GM19468 (cell line): ENCODE measurements around the gene KIAA1671.
"Not testable (repeated sequence)": the region's sequence is repeated elsewhere in the genome, so short reads cannot be mapped to it uniquely, and the experiment has no call there.

Source experiments
- ATAC-seq: cut with Tn5 transposase; IDR thresholded peaks from one replicate; pipeline ENCODE4 v1.9.1; 2021; ENCODE audit warnings: mild to moderate bottlenecking, moderate library complexity, moderate number of reproducible peaks; ENCODE audit not compliant: unreplicated experiment; ENCODE audit errors: extremely low read depth

Gene KIAA1671

GRCh38 chr22:25178348-25178747, 225.8 kb downstream of the KIAA1671 start:
- ATAC-seq = not testable (repeated sequence)

GRCh38 chr22:25178869-25179631, 226.5 kb downstream of the KIAA1671 start:
- ATAC-seq = not testable (repeated sequence)

- ATAC-seq = no peak
Observed at GRCh38 chr22:25182131-25183110, 229.9 kb downstream of the KIAA1671 start.

GRCh38 chr22:25183949-25184619, 231.6 kb downstream of the KIAA1671 start:
- ATAC-seq = no peak

- no peak for ATAC-seq
Observed at GRCh38 chr22:25186140-25186539, 233.6 kb downstream of the KIAA1671 start.

GRCh38 chr22:25187469-25187868, 235.0 kb downstream of the KIAA1671 start:
- ATAC-seq = no peak

GRCh38 chr22:25192406-25192805, 239.9 kb downstream of the KIAA1671 start:
- no peak for ATAC-seq

- ATAC-seq = no peak
Observed at GRCh38 chr22:25193130-25193529, 240.6 kb downstream of the KIAA1671 start.

- ATAC-seq = no peak
Observed at GRCh38 chr22:25193548-25193947, 241.0 kb downstream of the KIAA1671 start.

- ATAC-seq = no peak
Observed at GRCh38 chr22:25196326-25196725, 243.8 kb downstream of the KIAA1671 start.

GRCh38 chr22:25197340-25197739, 244.8 kb downstream of the KIAA1671 start:
- ATAC-seq = no peak

GRCh38 chr22:25199731-25200520, 247.4 kb downstream of the KIAA1671 start, which contains the start of gene CRYBB3:
Gene CRYBB3, plus strand, starts transcription at chr22:25199858. Its CDS starts 1,539 bp downstream, at chr22:25201397.
- no peak for ATAC-seq

- no peak for ATAC-seq
Observed at GRCh38 chr22:25200967-25201366, 248.5 kb downstream of the KIAA1671 start.

- ATAC-seq = no peak
Observed at GRCh38 chr22:25201557-25202273, 249.2 kb downstream of the KIAA1671 start.

GRCh38 chr22:25202290-25202921, 249.9 kb downstream of the KIAA1671 start:
- no peak for ATAC-seq

GRCh38 chr22:25203082-25203481, 250.6 kb downstream of the KIAA1671 start:
- ATAC-seq = no peak

GRCh38 chr22:25204547-25204946, 252.0 kb downstream of the KIAA1671 start:
- ATAC-seq = not testable (repeated sequence)

- no peak for ATAC-seq
Observed at GRCh38 chr22:25205847-25206246, 253.3 kb downstream of the KIAA1671 start.
